Keratinocyte (primary cell): ENCODE measurements around the gene ERGIC1. TPM values are rescaled to one million over a fixed set of nuclear protein-coding genes. Genes with fewer than 3 reads are reported as not detected.

ENCODE experiments used
- DNase-seq: peaks from one replicate; pipeline ENCODE4 v3.0.0-alpha.2; 2011; ENCODE audit warnings: low read depth, missing footprints, low spot score
- FAIRE-seq: peaks from 2 replicates; lab custom pipeline; 2011; peaks lifted over from hg19 to GRCh38; lab: Jason Lieb, UNC
- H2AFZ ChIP-seq: 2 replicates; pipeline ENCODE4 v1.6.0; 2012; ENCODE audit warnings: low read length, control low read depth, inconsistent platforms; ENCODE audit not compliant: control insufficient read depth
- H3K27ac ChIP-seq: 2 replicates; pipeline ENCODE4 v1.5.1; 2011; ENCODE audit warnings: low read length; ENCODE audit not compliant: control insufficient read depth, insufficient read depth
- H3K27me3 ChIP-seq: 3 replicates; pipeline ENCODE4 v1.6.0; 2011; ENCODE audit warnings: low read length; ENCODE audit not compliant: control insufficient read depth, insufficient read depth; ENCODE audit errors: extremely low read depth
- H3K36me3 ChIP-seq, 2 experiments: 2 replicates in 1 of 2; 3 replicates in 1 of 2; pipeline ENCODE4 v1.5.1; 2011; ENCODE audit warnings: low read length in 2 of 2, mild to moderate bottlenecking in 1 of 2; ENCODE audit not compliant: control insufficient read depth in 2 of 2, insufficient read depth in 2 of 2; ENCODE audit errors: extremely low read depth in 1 of 2
- H3K4me1 ChIP-seq: 3 replicates; pipeline ENCODE4 v1.5.1; 2011; ENCODE audit warnings: low read length; ENCODE audit not compliant: control insufficient read depth, insufficient read depth; ENCODE audit errors: extremely low read depth
- H3K4me2 ChIP-seq: 3 replicates; pipeline ENCODE4 v1.6.0; 2011; ENCODE audit warnings: low read depth, low read length; ENCODE audit not compliant: control insufficient read depth, insufficient read depth; ENCODE audit errors: extremely low read depth
- H3K4me3 ChIP-seq, 3 experiments: fragments of 200-600 bp in 1 of 3; sonication (generic) in 1 of 3; 2 replicates in 2 of 3; 3 replicates in 1 of 3; pipeline ENCODE4 v1.5.1; 2011 to 2016; ENCODE audit warnings: low read length in 3 of 3, mild to moderate bottlenecking in 3 of 3, control low read depth in 2 of 3, inconsistent platforms in 1 of 3, low read depth in 1 of 3, mixed read lengths in 1 of 3, mixed run types in 1 of 3, moderate library complexity in 1 of 3; ENCODE audit not compliant: control insufficient read depth in 2 of 3, insufficient read depth in 2 of 3; ENCODE audit errors: extremely low read depth in 1 of 3
- H3K79me2 ChIP-seq: 2 replicates; pipeline ENCODE4 v1.6.0; 2012; ENCODE audit warnings: low read length; ENCODE audit not compliant: control insufficient read depth, insufficient read depth
- H3K9ac ChIP-seq: 3 replicates; pipeline ENCODE4 v1.6.0; 2011; ENCODE audit warnings: low read length; ENCODE audit not compliant: control insufficient read depth, insufficient read depth; ENCODE audit errors: extremely low read depth
- H3K9me1 ChIP-seq: 3 replicates; pipeline ENCODE4 v1.6.0; 2011; ENCODE audit warnings: low read length; ENCODE audit not compliant: control insufficient read depth, insufficient read depth; ENCODE audit errors: extremely low read depth
- H3K9me3 ChIP-seq: 2 replicates; pipeline ENCODE4 v1.5.1; 2012; ENCODE audit warnings: low read depth, low read length; ENCODE audit not compliant: control insufficient read depth
- H4K20me1 ChIP-seq: 3 replicates; pipeline ENCODE4 v1.6.0; 2011; ENCODE audit warnings: low read length; ENCODE audit not compliant: control insufficient read depth, insufficient read depth; ENCODE audit errors: extremely low read depth
- EZH2 ChIP-seq: IDR thresholded peaks from one replicate; pipeline ENCODE4 v1.6.1; 2012; ENCODE audit warnings: inconsistent platforms, mild to moderate bottlenecking, low read length, moderate library complexity
- dilution Hi-C: fragments of 300-500 bp; cut with MboI; formaldehyde crosslinking; loops from one replicate; pipeline ENCODE4 v1.7.0; 2020; ENCODE audit warnings: low sequenced_read_pairs; ENCODE audit not compliant: extremely low pct_ligation_motif_present
- polyA plus RNA-seq, 5 experiments: library from polyadenylated mRNA; depleted of rRNA in 3 of 5; stranded (reverse) in 3 of 5; stranded (forward) in 1 of 5; unstranded in 1 of 5; fragments of >200 nt; gene quantifications; 1 replicate in 1 of 5; 2 replicates in 3 of 5; 3 replicates in 1 of 5; pipeline versions ENCODE4 v1.2.1 to v1.2.3, GENCODE V29; 2011 to 2012; ENCODE audit warnings: missing spikeins in 2 of 5, low read depth in 1 of 5, low replicate concordance in 1 of 5
- small RNA-seq, 3 experiments: library from RNA; depleted of rRNA; stranded (forward); fragments of <200 nt; gene quantifications; one replicate each; pipeline ENCODE3, GENCODE V24; 2012; ENCODE audit warnings: low read depth in 3 of 3, low replicate concordance in 1 of 3; ENCODE audit not compliant: insufficient read length in 3 of 3
- TF ChIP-seq, protein P1 (sequence below), 3 experiments: IDR thresholded peaks in 1 of 3; conservative IDR thresholded peaks in 1 of 3; optimal IDR thresholded peaks in 1 of 3; 2 replicates in 2 of 3; 3 replicates in 1 of 3; pipeline versions ENCODE3 to v1.5.1; 2011; ENCODE audit warnings: low read length in 3 of 3, mild to moderate bottlenecking in 3 of 3, moderate library complexity in 2 of 3, control low read depth in 1 of 3, inconsistent platforms in 1 of 3; ENCODE audit not compliant: insufficient read depth in 2 of 3; ENCODE audit errors: extremely low read depth in 1 of 3

The ERGIC1 gene
- polyA plus RNA-seq, 1 donor (not counting 4 experiments of a cell fraction or from before 2014, with no cell fraction given) = 93.4 TPM

DNA sequence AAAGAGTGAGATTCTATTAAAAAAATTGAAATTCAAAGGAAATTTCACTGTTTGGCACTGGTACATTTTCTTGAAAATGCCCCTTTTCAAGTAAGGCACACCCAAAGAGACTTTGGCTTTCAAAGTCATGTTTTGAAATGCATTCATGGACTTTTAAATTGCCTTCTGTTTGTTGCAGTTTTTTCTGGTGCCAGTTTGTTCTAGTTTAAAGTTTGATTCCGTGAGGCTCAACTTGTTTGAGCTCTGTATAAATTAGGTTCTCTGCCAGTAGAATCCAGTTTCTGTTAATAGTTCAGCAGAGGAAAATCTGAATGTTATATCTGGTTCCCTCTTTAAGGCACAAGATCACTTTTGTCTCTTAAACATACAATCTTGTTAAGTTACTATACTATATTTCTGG, 165.9 kb downstream of the ERGIC1 start:
- Histone ChIP-seq H3K27ac (no peak overlapping the region), H3K36me3 (peaks cover 5 to 8% of the 10 kb centered on the region in 2 experiments), H3K4me1 (peaks cover 10% of the 10 kb centered on the region), H3K4me3 (no peak overlapping the region), H3K9me1 (no peaks in the 10 kb centered on the region), H3K4me2 (no peak overlapping the region), H4K20me1 (peaks cover 3% of the 10 kb centered on the region), H2AFZ (no peak overlapping the region), H3K79me2 (peaks cover 75% of the 10 kb centered on the region), H3K27me3 (no peaks in the 10 kb centered on the region), H3K9ac (no peak overlapping the region), H3K9me3 (no peaks in the 10 kb centered on the region)
- FAIRE-seq (no peak), DNase-seq (no peak)
- TF ChIP-seq, protein P1, sequence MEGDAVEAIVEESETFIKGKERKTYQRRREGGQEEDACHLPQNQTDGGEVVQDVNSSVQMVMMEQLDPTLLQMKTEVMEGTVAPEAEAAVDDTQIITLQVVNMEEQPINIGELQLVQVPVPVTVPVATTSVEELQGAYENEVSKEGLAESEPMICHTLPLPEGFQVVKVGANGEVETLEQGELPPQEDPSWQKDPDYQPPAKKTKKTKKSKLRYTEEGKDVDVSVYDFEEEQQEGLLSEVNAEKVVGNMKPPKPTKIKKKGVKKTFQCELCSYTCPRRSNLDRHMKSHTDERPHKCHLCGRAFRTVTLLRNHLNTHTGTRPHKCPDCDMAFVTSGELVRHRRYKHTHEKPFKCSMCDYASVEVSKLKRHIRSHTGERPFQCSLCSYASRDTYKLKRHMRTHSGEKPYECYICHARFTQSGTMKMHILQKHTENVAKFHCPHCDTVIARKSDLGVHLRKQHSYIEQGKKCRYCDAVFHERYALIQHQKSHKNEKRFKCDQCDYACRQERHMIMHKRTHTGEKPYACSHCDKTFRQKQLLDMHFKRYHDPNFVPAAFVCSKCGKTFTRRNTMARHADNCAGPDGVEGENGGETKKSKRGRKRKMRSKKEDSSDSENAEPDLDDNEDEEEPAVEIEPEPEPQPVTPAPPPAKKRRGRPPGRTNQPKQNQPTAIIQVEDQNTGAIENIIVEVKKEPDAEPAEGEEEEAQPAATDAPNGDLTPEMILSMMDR (optimal IDR thresholded peaks at IDR 0.05 in 1 of 3, IDR thresholded peaks at IDR 0.05 in 1 of 3, conservative IDR thresholded peaks at IDR 0.05 in 1 of 3; ENCODE audit: extremely low read depth in 1 of 3, insufficient read depth in 2 of 3, low read length in 3 of 3) = no peak
- no peak for TF ChIP-seq EZH2
- dilution Hi-C loops = no loop called here

DNA sequence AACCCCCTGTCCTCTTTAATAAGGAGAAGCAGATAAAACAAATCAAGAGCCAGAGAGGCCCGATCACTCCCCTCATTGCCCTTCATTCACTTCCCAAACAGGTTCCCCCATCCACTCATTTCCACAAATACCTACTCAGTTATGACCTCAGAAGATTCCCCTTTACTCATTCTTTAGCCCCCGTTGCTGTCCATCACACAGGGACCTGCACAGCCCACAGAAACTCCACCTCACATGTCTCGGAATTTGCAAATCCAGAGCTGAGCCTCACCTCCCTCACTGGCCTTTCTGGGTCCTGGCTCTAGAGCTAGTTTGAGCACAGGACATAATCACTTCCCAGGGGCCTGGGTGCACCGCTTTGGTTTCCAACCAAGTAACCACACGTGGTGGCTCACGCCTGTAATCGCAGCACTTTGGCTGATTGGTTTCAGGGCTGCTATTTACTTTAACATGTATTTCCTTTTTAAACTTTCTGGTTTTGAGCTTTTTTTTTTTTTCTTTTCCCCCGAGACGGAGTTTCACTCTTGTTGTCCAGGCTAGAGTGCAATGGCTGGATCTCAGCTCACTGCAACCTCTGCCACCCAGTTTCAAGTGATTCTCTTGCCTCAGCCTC, 167.3 kb downstream of the ERGIC1 start:
- no peak for FAIRE-seq

More for the DNA sequence above, 167.3 kb downstream of the ERGIC1 start:
- Histone ChIP-seq H3K36me3 (peaks cover 0 to 1% of the 10 kb centered on the region in 2 experiments), H3K9me1 (no peaks in the 10 kb centered on the region), H3K4me3 (no peak overlapping the region), H2AFZ (no peak overlapping the region), H3K4me1 (peaks cover 10% of the 10 kb centered on the region), H3K27me3 (no peaks in the 10 kb centered on the region), H3K9ac (no peak overlapping the region), H3K27ac (no peak overlapping the region), H3K79me2 (peaks cover 82% of the 10 kb centered on the region), H3K9me3 (no peaks in the 10 kb centered on the region), H4K20me1 (peaks cover 3% of the 10 kb centered on the region), H3K4me2 (no peak overlapping the region)
- dilution Hi-C loops = no loop called here
- TF ChIP-seq, protein P1 (optimal IDR thresholded peaks at IDR 0.05 in 1 of 3, IDR thresholded peaks at IDR 0.05 in 1 of 3, conservative IDR thresholded peaks at IDR 0.05 in 1 of 3; ENCODE audit: extremely low read depth in 1 of 3, insufficient read depth in 2 of 3, low read length in 3 of 3) = no peak
- no peak for TF ChIP-seq EZH2
- no peak for DNase-seq

Small RNA genes lying within 50 kb of the gene (small RNA-seq; reads per million reads assigned to genes)
- 0 reads per million in 3 experiments for gene AC022217.4

Other genes with a start within 250 kb of the ERGIC1 start
- 0.06 to 0.43 TPM (median 0.36 TPM) in 3 replicates for gene NEURL1B, start 193.0 kb upstream of the ERGIC1 start, polyA plus RNA-seq
- 10.4 to 303 TPM (median 174 TPM) in 3 replicates for gene DUSP1, start 63.1 kb upstream of the ERGIC1 start, polyA plus RNA-seq
- 89.8 to 111 TPM (median 102 TPM) in 3 replicates for gene RPL26L1, start 125.2 kb downstream of the ERGIC1 start, polyA plus RNA-seq
- 269 to 609 TPM (median 533 TPM) in 3 replicates for gene ATP6V0E1, start 149.5 kb downstream of the ERGIC1 start, polyA plus RNA-seq
- 1.8 to 5.0 TPM (median 4.1 TPM) in 3 replicates for gene CREBRF, start 222.1 kb downstream of the ERGIC1 start, polyA plus RNA-seq